ENCODE data around the gene FMNL2.

DNA sequence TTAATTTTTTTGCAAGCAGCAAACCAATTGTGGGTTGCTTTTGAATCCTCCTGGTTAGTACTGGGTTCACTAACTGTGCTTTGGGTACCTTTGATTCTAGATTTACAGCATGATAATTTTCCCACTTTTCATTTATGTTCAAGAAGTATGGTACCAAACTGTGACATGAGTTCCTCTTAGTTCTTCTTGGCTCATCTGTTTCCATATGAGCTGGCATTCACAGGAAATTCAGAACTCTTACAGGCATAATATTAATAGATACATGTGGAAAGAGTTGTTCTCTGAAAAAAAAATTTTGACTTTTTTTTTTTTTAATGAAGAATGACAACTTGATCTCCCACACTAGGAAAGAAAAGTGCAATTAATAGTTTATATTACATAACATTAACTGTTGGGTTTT is 59.4 kb downstream of the FMNL2 start:
- TF ChIP-seq, protein P1, sequence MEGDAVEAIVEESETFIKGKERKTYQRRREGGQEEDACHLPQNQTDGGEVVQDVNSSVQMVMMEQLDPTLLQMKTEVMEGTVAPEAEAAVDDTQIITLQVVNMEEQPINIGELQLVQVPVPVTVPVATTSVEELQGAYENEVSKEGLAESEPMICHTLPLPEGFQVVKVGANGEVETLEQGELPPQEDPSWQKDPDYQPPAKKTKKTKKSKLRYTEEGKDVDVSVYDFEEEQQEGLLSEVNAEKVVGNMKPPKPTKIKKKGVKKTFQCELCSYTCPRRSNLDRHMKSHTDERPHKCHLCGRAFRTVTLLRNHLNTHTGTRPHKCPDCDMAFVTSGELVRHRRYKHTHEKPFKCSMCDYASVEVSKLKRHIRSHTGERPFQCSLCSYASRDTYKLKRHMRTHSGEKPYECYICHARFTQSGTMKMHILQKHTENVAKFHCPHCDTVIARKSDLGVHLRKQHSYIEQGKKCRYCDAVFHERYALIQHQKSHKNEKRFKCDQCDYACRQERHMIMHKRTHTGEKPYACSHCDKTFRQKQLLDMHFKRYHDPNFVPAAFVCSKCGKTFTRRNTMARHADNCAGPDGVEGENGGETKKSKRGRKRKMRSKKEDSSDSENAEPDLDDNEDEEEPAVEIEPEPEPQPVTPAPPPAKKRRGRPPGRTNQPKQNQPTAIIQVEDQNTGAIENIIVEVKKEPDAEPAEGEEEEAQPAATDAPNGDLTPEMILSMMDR (tag by site-specific recombination; IDR thresholded peaks at IDR 0.05): no peak
- TF ChIP-seq REST (tag by site-specific recombination; IDR thresholded peaks at IDR 0.05) (no peak), SP7 (tag by site-specific recombination; IDR thresholded peaks at IDR 0.05) (no peak), ZNF76 (tag by site-specific recombination; IDR thresholded peaks at IDR 0.05; ENCODE audit: borderline replicate concordance, low read depth) (no peak), BCL11A (tag by site-specific recombination; IDR thresholded peaks at IDR 0.05; ENCODE audit: low read depth) (no peak)

All from HEK293 (cell line).